Measurements from ENCODE around the gene ATP4B. TPM values are rescaled to one million over a fixed set of nuclear protein-coding genes. Genes with fewer than 3 reads are reported as not detected.

The ATP4B gene
- total RNA-seq, 1 donor from 2014 or later: not detected

DNA sequence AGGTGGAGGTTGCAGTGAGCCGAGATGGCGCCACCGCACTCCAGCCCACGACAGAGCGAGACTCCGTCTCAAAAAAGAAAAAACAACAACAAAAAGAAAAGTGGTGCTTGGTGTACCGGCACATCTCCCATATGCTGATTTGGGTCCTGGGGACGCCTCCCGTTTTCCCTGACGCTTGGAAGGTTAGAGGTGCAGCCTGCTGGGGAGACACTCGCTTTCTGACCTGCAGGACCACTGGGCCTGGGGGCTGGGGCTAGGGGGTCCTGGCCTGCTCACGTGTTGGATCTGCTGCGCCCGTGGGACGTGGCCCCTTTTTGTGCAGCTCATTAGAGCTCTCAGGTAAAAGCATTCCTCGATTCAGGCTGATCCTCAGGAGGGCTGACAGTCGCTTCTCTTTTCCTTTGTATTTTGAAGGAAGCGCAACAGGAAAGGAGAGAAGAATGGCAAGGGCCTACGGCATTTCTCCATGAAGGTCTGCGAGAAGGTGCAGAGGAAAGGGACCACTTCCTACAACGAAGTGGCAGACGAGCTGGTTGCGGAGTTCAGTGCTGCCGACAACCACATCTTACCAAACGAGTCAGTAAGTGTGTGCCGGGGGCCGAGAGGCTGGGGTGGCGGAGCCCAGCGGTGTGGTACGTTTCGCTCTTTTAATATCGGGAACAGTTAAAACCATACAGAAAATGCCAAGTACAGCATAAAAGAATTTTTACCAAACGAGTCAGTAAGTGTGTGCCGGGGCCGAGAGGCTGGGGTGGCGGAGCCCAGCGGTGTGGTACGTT, 25.1 kb downstream of the ATP4B start:
- Mint-ChIP-seq H3K9me3 (ENCODE audit: low read depth) (no peaks in the 10 kb centered on the region), H3K27me3 (ENCODE audit: low read depth) (no peaks in the 10 kb centered on the region), H3K4me3 (ENCODE audit: unreplicated experiment) (no peak overlapping the region), H3K27ac (ENCODE audit: unreplicated experiment) (no peak overlapping the region), H3K4me1 (ENCODE audit: low read depth) (no peaks in the 10 kb centered on the region), H3K36me3 (ENCODE audit: low read depth) (peaks cover 53% of the 10 kb centered on the region)
- DNase-seq (ENCODE audit: low spot score): peak; percentile 72
- TF ChIP-seq, protein P1, sequence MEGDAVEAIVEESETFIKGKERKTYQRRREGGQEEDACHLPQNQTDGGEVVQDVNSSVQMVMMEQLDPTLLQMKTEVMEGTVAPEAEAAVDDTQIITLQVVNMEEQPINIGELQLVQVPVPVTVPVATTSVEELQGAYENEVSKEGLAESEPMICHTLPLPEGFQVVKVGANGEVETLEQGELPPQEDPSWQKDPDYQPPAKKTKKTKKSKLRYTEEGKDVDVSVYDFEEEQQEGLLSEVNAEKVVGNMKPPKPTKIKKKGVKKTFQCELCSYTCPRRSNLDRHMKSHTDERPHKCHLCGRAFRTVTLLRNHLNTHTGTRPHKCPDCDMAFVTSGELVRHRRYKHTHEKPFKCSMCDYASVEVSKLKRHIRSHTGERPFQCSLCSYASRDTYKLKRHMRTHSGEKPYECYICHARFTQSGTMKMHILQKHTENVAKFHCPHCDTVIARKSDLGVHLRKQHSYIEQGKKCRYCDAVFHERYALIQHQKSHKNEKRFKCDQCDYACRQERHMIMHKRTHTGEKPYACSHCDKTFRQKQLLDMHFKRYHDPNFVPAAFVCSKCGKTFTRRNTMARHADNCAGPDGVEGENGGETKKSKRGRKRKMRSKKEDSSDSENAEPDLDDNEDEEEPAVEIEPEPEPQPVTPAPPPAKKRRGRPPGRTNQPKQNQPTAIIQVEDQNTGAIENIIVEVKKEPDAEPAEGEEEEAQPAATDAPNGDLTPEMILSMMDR (IDR thresholded peaks at IDR 0.05): no peak

DNA sequence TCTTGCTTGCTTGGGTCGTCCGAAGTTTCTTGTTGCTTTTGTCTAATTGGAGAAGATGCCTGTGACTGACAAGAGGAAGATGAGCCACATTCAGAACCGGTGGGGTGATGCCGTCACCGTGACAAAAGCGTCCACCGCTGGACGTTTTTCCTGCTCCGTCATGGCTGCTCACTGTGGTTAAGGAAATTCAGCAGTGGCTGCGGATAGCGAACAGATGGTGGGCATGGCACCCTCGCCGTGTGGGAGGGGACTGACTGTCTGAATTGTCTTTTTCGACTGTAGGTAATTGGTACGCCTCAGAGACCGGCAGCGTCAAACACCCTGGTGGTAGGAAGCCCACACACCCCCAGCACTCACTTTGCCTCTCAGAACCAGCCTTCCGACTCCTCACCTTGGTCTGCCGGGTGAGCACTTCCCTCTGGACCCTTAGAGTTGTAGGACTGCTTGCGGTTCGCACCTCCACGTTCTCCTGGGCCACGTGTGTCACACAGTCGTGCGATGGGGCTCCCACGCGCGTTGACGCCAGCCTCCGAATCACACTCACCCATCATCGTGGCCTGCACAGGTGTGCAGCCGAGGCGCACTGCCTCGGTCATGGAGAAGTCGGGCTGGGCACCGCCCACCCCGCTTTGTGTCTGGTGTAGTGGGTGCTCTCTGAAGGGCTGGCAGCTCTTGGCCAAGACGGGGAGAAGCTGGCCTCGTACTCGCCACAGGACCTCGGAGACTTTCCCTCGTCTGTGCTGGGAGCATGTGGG, 26.5 kb downstream of the ATP4B start:
- Mint-ChIP-seq H3K4me1 (ENCODE audit: low read depth) (peaks cover 6% of the 10 kb centered on the region), H3K27ac (ENCODE audit: unreplicated experiment) (no peak overlapping the region), H3K27me3 (ENCODE audit: low read depth) (no peaks in the 10 kb centered on the region), H3K4me3 (ENCODE audit: unreplicated experiment) (no peak overlapping the region), H3K36me3 (ENCODE audit: low read depth) (peaks cover 45% of the 10 kb centered on the region), H3K9me3 (ENCODE audit: low read depth) (no peaks in the 10 kb centered on the region)
- TF ChIP-seq, protein P1 (IDR thresholded peaks at IDR 0.05): no peak
- DNase-seq (ENCODE audit: low spot score): peak; percentile 81

- Mint-ChIP-seq H3K27ac (ENCODE audit: unreplicated experiment) (no peak overlapping the region), H3K4me1 (ENCODE audit: low read depth) (peaks cover 13% of the 10 kb centered on the region), H3K36me3 (ENCODE audit: low read depth) (peaks cover 42% of the 10 kb centered on the region), H3K9me3 (ENCODE audit: low read depth) (no peaks in the 10 kb centered on the region), H3K27me3 (ENCODE audit: low read depth) (no peaks in the 10 kb centered on the region), H3K4me3 (ENCODE audit: unreplicated experiment) (no peak overlapping the region)
- peak; percentile 80 for DNase-seq (ENCODE audit: low spot score)
- TF ChIP-seq, protein P1 (IDR thresholded peaks at IDR 0.05): no peak
Measured at GRCh38 chr13:113630804-113631203, 27.2 kb downstream of the ATP4B start.

DNA sequence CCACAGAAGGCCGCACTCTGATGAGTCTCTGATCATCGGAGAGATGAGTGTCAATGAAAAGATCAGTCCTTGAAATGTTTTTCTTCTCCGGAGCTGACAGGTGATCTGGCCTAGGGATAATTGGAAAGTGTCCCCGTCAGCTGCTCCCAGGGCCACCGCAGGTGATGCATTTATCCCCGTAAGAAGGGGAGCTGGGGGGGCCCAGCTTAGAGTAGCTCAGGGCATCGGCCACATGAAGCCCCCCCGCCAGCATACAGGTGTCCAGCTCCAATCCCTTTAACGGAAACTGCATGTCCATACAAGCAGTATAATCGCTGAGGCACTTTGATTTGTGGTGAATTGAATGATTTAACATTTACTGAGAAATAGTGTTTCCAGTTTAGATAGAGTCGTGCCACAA, 27.7 kb downstream of the ATP4B start:
- H3K4me1 Mint-ChIP-seq (ENCODE audit: low read depth): peaks cover 14% of the 10 kb centered on the region
- H3K36me3 Mint-ChIP-seq (ENCODE audit: low read depth): peaks cover 42% of the 10 kb centered on the region
- peak; percentile 72 for DNase-seq (ENCODE audit: low spot score)
- no peaks in the 10 kb centered on the region for H3K9me3 Mint-ChIP-seq (ENCODE audit: low read depth)
- TF ChIP-seq, protein P1 (IDR thresholded peaks at IDR 0.05): no peak
- no peaks in the 10 kb centered on the region for H3K27me3 Mint-ChIP-seq (ENCODE audit: low read depth)
- no peak overlapping the region for H3K4me3 Mint-ChIP-seq (ENCODE audit: unreplicated experiment)
- no peak overlapping the region for H3K27ac Mint-ChIP-seq (ENCODE audit: unreplicated experiment)

- Mint-ChIP-seq H3K27me3 (ENCODE audit: low read depth) (no peaks in the 10 kb centered on the region), H3K36me3 (ENCODE audit: low read depth) (peaks cover 41% of the 10 kb centered on the region), H3K4me1 (ENCODE audit: low read depth) (peaks cover 14% of the 10 kb centered on the region), H3K27ac (ENCODE audit: unreplicated experiment) (no peak overlapping the region), H3K4me3 (ENCODE audit: unreplicated experiment) (no peak overlapping the region), H3K9me3 (ENCODE audit: low read depth) (no peaks in the 10 kb centered on the region)
- TF ChIP-seq, protein P1 (IDR thresholded peaks at IDR 0.05): no peak
- DNase-seq (ENCODE audit: low spot score): peak; percentile 72
Measured at GRCh38 chr13:113629866-113630265, 28.1 kb downstream of the ATP4B start.

Measured in chondrocyte (in vitro differentiated cells).